Esophagus squamous epithelium (tissue), 4 donors: ENCODE data around the gene TMCC2.

ENCODE experiments used
- POLR2A ChIP-seq, 4 donors: fragments of 450-650 bp; IDR thresholded peaks; one replicate each; pipeline ENCODE4 v1.6.1; 2017; ENCODE audit warnings: antibody characterized with exemption in 4 of 4, mild to moderate bottlenecking in 4 of 4, moderate library complexity in 3 of 4
- TF ChIP-seq, protein P1 (sequence below), 6 experiments: fragments of 450-650 bp in 4 of 6; fragments of 200-600 bp in 2 of 6; sonication (generic) in 2 of 6; IDR thresholded peaks; one replicate each; pipeline ENCODE4 v1.5.1; 2016 to 2019; ENCODE audit warnings: antibody characterized with exemption in 6 of 6, mild to moderate bottlenecking in 4 of 6, moderate library complexity in 4 of 6

DNA sequence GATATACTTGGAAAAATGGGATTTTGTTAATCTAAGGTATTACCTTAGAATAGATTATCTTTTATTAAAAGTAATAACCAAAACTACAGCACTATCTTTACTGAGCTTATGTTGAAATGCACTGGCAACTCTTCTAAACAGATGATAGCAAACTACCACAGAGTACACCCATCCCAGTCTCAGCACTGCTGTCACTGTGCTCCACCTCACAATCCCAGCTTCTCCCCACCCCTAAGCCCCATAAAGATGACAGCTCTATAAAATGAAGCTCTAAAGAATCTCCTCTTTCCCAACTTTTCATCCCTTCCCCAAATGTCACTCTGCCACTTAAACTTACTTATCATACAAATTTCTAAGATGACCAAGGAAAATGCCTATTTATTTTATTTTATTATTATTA lies 22.7 kb upstream of the TMCC2 start:
- TF ChIP-seq, protein P1, sequence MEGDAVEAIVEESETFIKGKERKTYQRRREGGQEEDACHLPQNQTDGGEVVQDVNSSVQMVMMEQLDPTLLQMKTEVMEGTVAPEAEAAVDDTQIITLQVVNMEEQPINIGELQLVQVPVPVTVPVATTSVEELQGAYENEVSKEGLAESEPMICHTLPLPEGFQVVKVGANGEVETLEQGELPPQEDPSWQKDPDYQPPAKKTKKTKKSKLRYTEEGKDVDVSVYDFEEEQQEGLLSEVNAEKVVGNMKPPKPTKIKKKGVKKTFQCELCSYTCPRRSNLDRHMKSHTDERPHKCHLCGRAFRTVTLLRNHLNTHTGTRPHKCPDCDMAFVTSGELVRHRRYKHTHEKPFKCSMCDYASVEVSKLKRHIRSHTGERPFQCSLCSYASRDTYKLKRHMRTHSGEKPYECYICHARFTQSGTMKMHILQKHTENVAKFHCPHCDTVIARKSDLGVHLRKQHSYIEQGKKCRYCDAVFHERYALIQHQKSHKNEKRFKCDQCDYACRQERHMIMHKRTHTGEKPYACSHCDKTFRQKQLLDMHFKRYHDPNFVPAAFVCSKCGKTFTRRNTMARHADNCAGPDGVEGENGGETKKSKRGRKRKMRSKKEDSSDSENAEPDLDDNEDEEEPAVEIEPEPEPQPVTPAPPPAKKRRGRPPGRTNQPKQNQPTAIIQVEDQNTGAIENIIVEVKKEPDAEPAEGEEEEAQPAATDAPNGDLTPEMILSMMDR (IDR thresholded peaks at IDR 0.05): no peak
- TF ChIP-seq POLR2A (IDR thresholded peaks at IDR 0.05): no peak
